ENCODE data around the gene HPSE2. TPM values are rescaled to one million over a fixed set of nuclear protein-coding genes. Genes with fewer than 3 reads are reported as not detected.

Gene HPSE2
- polyA plus RNA-seq, 1 of the 3 experiments (the other 2 are of a cell fraction) = not detected

DNA sequence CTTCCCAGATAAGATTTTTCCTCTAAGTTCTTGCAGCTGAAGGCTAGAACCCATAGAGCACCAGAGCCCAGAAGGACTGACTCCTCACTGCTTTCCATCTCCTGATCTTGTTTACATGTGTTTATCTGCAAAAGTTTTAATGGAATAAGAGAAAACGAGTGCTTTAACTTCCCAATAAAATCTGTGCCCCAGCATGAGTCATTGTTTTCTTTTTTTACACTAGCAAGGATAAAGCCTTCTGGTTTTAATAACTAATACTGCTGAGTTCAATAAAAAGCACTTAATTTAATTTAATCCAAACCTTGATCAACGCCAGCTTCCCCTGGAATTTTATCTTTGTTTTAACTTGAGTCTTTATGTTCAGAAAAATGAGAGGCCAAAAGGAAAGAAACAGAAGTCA lies 227.6 kb downstream of the HPSE2 start:
- peak; percentile 41 for DNase-seq
- ChIA-PET POLR2A (interaction anchor here (0.6 kb wide), 1 partner anchor 53 kb away, joined by 3 read pairs; no protein-coding TSS in a partner anchor), CTCF (interaction anchor here (0.8 kb wide), 1 partner anchor 145 kb away, joined by 4 read pairs; no protein-coding TSS in a partner anchor)
- H2AFZ ChIP-seq (ENCODE audit: low read depth) = no peak overlapping the region
- H3K36me3 ChIP-seq (replicated peaks in 1 of 2; ENCODE audit: control insufficient read depth in 1 of 2, insufficient read depth in 2 of 2, low read length in 1 of 2) = no peaks in the 10 kb centered on the region
- H3F3A ChIP-seq (replicated peaks; ENCODE audit: insufficient read depth) = no peaks in the 10 kb centered on the region
- no peak overlapping the region for H3K9ac ChIP-seq
- peak overlapping the region in 1 of 2 experiments; percentile 99; a peak in 2 of 4 replicates for H3K27ac ChIP-seq (ENCODE audit: low read depth in 2 of 2, low read length in 1 of 2)
- H3K27me3 ChIP-seq (ENCODE audit: insufficient read depth) = no peaks in the 10 kb centered on the region
- H3K79me2 ChIP-seq (ENCODE audit: insufficient read depth) = no peaks in the 10 kb centered on the region
- peaks cover 0 to 22% of the 10 kb centered on the region in 2 experiments; a peak in 2 of 4 replicates for H3K4me1 ChIP-seq (ENCODE audit: control insufficient read depth in 1 of 2, insufficient read depth in 2 of 2, low read depth in 1 of 2, low read length in 1 of 2)
- no peak overlapping the region for H3K4me3 ChIP-seq (ENCODE audit: low read depth in 2 of 2, low read length in 1 of 2)
- 3% methylated on average over 2 of the region's 2 CpGs for WGBS (ENCODE audit: low lambda C conversion rate)
- 0 out of 2 replicates have a peak, but pooled peaks cover 3% of the 10 kb centered on the region for H3K9me2 ChIP-seq
- no peak overlapping the region for H3K4me2 ChIP-seq
- no peaks in the 10 kb centered on the region for H4K20me1 ChIP-seq (ENCODE audit: insufficient read depth)
- TF ChIP-seq MEF2A (IDR thresholded peaks at IDR 0.05; ENCODE audit: borderline replicate concordance, low read depth) = no peak
- no peak for TF ChIP-seq FOXM1 (IDR thresholded peaks at IDR 0.05; ENCODE audit: low read depth)
- TF ChIP-seq FOSL2 (IDR thresholded peaks at IDR 0.05; ENCODE audit: borderline replicate concordance, low read depth) = no peak
- TF ChIP-seq GATA2 (CRISPR knock-in tag; IDR thresholded peaks at IDR 0.05) = peak; percentile 77
- TF ChIP-seq CHD2 (IDR thresholded peaks at IDR 0.05; ENCODE audit: low read length, partially characterized antibody) = peak; percentile 65
- TF ChIP-seq TCF12 (IDR thresholded peaks at IDR 0.05) = peak; percentile 66
- TF ChIP-seq TEAD4 (IDR thresholded peaks at IDR 0.05; ENCODE audit: borderline replicate concordance, insufficient read depth) = peak; percentile 57; the same call in 1 of the 2 replicates
- 0 out of 2 replicates have a peak, but pooled peaks have one; percentile 16 for TF ChIP-seq MXI1 (IDR thresholded peaks at IDR 0.05; ENCODE audit: low read depth, low read length)
- TF ChIP-seq RCOR1 (IDR thresholded peaks at IDR 0.05; ENCODE audit: low read length) = peak; percentile 96
- 0 out of 2 replicates have a peak, but pooled peaks have one; percentile 28 for TF ChIP-seq POLR2AphosphoS5 (IDR thresholded peaks at IDR 0.05; ENCODE audit: low read depth, low read length)
- peak in 1 of 2 experiments; percentile 95; a peak in 2 of 4 replicates for TF ChIP-seq EP300 (IDR thresholded peaks at IDR 0.05; ENCODE audit: borderline replicate concordance in 1 of 2, low read depth in 1 of 2, low read length in 1 of 2)
- peak; percentile 6 for TF ChIP-seq RAD21 (IDR thresholded peaks at IDR 0.05; ENCODE audit: low read length)
- no peaks in the 10 kb centered on the region; the same call in 1 of the 2 replicates for H3K9me3 ChIP-seq

GRCh38 chr10:99007457-99007856 lies 228.2 kb downstream of the HPSE2 start:
- Histone ChIP-seq H3K4me3 (ENCODE audit: low read depth in 2 of 2, low read length in 1 of 2) (no peak overlapping the region), H3K4me1 (ENCODE audit: control insufficient read depth in 1 of 2, insufficient read depth in 2 of 2, low read depth in 1 of 2, low read length in 1 of 2) (peaks cover 0 to 22% of the 10 kb centered on the region in 2 experiments; a peak in 2 of 4 replicates), H3K9ac (no peak overlapping the region), H3K27me3 (ENCODE audit: insufficient read depth) (no peaks in the 10 kb centered on the region), H3K27ac (ENCODE audit: low read depth in 2 of 2, low read length in 1 of 2) (peak overlapping the region in 1 of 2 experiments; percentile 99; a peak in 2 of 4 replicates), H4K20me1 (ENCODE audit: insufficient read depth) (no peaks in the 10 kb centered on the region), H3K4me2 (no peak overlapping the region), H3K9me2 (0 out of 2 replicates have a peak, but pooled peaks cover 2% of the 10 kb centered on the region), H3F3A (replicated peaks; ENCODE audit: insufficient read depth) (no peaks in the 10 kb centered on the region), H3K79me2 (ENCODE audit: insufficient read depth) (no peaks in the 10 kb centered on the region), H3K36me3 (replicated peaks in 1 of 2; ENCODE audit: control insufficient read depth in 1 of 2, insufficient read depth in 2 of 2, low read length in 1 of 2) (no peaks in the 10 kb centered on the region), H3K9me3 (no peaks in the 10 kb centered on the region; the same call in 1 of the 2 replicates), H2AFZ (ENCODE audit: low read depth) (no peak overlapping the region)
- ChIA-PET POLR2A (no interaction called here), CTCF (no interaction called here)
- DNase-seq = peak; percentile 55
- TF ChIP-seq EZH2phosphoT487 (IDR thresholded peaks at IDR 0.05; ENCODE audit: borderline replicate concordance, low read depth) (no peak), RAD21 (IDR thresholded peaks at IDR 0.05; ENCODE audit: low read length) (peak; percentile 1; the same call in 1 of the 2 replicates), FOSL2 (IDR thresholded peaks at IDR 0.05; ENCODE audit: borderline replicate concordance, low read depth) (no peak), CTCF (IDR thresholded peaks at IDR 0.05) (no peak), GABPA (IDR thresholded peaks at IDR 0.05; ENCODE audit: low read depth) (no peak), FOXM1 (IDR thresholded peaks at IDR 0.05; ENCODE audit: low read depth) (no peak), TCF12 (IDR thresholded peaks at IDR 0.05) (peak; percentile 17; the same call in 1 of the 2 replicates), MXI1 (IDR thresholded peaks at IDR 0.05; ENCODE audit: low read depth, low read length) (no peak), GATA2 (CRISPR knock-in tag; IDR thresholded peaks at IDR 0.05) (peak; percentile 24; the same call in 1 of the 2 replicates), EP300 (IDR thresholded peaks at IDR 0.05; ENCODE audit: borderline replicate concordance in 1 of 2, low read depth in 1 of 2, low read length in 1 of 2) (peak in 1 of 2 experiments; percentile 93; a peak in 2 of 4 replicates), TAF1 (IDR thresholded peaks at IDR 0.05; ENCODE audit: borderline replicate concordance, low read depth, low read length) (no peak)
- TF ChIP-seq, protein P1, sequence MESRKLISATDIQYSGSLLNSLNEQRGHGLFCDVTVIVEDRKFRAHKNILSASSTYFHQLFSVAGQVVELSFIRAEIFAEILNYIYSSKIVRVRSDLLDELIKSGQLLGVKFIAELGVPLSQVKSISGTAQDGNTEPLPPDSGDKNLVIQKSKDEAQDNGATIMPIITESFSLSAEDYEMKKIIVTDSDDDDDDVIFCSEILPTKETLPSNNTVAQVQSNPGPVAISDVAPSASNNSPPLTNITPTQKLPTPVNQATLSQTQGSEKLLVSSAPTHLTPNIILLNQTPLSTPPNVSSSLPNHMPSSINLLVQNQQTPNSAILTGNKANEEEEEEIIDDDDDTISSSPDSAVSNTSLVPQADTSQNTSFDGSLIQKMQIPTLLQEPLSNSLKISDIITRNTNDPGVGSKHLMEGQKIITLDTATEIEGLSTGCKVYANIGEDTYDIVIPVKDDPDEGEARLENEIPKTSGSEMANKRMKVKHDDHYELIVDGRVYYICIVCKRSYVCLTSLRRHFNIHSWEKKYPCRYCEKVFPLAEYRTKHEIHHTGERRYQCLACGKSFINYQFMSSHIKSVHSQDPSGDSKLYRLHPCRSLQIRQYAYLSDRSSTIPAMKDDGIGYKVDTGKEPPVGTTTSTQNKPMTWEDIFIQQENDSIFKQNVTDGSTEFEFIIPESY (IDR thresholded peaks at IDR 0.05; ENCODE audit: borderline replicate concordance, low read depth) = no peak
- TF ChIP-seq, protein P2, sequence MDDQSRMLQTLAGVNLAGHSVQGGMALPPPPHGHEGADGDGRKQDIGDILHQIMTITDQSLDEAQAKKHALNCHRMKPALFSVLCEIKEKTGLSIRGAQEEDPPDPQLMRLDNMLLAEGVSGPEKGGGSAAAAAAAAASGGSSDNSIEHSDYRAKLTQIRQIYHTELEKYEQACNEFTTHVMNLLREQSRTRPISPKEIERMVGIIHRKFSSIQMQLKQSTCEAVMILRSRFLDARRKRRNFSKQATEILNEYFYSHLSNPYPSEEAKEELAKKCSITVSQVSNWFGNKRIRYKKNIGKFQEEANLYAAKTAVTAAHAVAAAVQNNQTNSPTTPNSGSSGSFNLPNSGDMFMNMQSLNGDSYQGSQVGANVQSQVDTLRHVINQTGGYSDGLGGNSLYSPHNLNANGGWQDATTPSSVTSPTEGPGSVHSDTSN (IDR thresholded peaks at IDR 0.05) = no peak
- TF ChIP-seq, protein P3, sequence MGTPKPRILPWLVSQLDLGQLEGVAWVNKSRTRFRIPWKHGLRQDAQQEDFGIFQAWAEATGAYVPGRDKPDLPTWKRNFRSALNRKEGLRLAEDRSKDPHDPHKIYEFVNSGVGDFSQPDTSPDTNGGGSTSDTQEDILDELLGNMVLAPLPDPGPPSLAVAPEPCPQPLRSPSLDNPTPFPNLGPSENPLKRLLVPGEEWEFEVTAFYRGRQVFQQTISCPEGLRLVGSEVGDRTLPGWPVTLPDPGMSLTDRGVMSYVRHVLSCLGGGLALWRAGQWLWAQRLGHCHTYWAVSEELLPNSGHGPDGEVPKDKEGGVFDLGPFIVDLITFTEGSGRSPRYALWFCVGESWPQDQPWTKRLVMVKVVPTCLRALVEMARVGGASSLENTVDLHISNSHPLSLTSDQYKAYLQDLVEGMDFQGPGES (IDR thresholded peaks at IDR 0.05; ENCODE audit: low read depth, low read length) = no peak

Measured in SK-N-SH (cell line).